Fibroblast of mammary gland (primary cell): ENCODE data around the gene VPS13D.

ENCODE experiments used
- DNase-seq: peaks from one replicate; pipeline ENCODE4 v3.0.0-alpha.2; 2010; ENCODE audit warnings: low read depth
- H3K4me3 ChIP-seq: 2 replicates; pipeline ENCODE4 v1.5.1; 2011; ENCODE audit warnings: low read depth, mild to moderate bottlenecking, low read length, moderate library complexity; ENCODE audit not compliant: control insufficient read depth
- TF ChIP-seq, protein P1 (sequence below): conservative IDR thresholded peaks from 2 replicates; pipeline ENCODE4 v1.5.1; 2011; ENCODE audit warnings: low read depth, low read length, inconsistent platforms; ENCODE audit not compliant: control insufficient read depth, insufficient read depth

The VPS13D gene

DNA sequence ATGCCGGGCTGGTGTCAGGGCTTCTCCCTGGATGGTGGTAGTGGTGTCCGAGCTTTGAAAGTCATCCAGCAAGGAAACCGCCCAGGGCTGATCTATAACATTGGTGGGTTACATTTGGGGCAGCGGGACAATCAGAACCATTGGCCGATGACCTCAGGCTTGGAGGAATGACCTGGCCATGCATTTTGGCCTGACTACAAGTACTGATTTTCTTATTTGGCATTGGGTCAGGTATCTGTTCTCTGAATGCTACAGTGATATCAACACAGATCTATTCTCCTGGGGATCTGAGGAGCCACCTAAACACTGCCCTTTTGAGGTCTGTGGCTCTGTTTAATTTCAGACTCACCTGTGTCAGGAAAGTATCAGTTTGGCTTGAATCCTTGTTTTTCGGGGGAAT is 128.7 kb downstream of the VPS13D start:
- no peak for DNase-seq
- H3K4me3 ChIP-seq, result no peak overlapping the region
- TF ChIP-seq, protein P1, sequence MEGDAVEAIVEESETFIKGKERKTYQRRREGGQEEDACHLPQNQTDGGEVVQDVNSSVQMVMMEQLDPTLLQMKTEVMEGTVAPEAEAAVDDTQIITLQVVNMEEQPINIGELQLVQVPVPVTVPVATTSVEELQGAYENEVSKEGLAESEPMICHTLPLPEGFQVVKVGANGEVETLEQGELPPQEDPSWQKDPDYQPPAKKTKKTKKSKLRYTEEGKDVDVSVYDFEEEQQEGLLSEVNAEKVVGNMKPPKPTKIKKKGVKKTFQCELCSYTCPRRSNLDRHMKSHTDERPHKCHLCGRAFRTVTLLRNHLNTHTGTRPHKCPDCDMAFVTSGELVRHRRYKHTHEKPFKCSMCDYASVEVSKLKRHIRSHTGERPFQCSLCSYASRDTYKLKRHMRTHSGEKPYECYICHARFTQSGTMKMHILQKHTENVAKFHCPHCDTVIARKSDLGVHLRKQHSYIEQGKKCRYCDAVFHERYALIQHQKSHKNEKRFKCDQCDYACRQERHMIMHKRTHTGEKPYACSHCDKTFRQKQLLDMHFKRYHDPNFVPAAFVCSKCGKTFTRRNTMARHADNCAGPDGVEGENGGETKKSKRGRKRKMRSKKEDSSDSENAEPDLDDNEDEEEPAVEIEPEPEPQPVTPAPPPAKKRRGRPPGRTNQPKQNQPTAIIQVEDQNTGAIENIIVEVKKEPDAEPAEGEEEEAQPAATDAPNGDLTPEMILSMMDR, result no peak

- no peak overlapping the region for H3K4me3 ChIP-seq
- TF ChIP-seq, protein P1, result no peak
- DNase-seq, result no peak
Measured at GRCh38 chr1:12359359-12360133, 129.7 kb downstream of the VPS13D start.

GRCh38 chr1:12368646-12369045 is 138.8 kb downstream of the VPS13D start:
- TF ChIP-seq, protein P1, result no peak
- H3K4me3 ChIP-seq, result no peak overlapping the region
- DNase-seq, result no peak

- no peak for DNase-seq
- TF ChIP-seq, protein P1, result no peak
- H3K4me3 ChIP-seq, result no peak overlapping the region
Measured at GRCh38 chr1:12369258-12369657, 139.4 kb downstream of the VPS13D start.

DNA sequence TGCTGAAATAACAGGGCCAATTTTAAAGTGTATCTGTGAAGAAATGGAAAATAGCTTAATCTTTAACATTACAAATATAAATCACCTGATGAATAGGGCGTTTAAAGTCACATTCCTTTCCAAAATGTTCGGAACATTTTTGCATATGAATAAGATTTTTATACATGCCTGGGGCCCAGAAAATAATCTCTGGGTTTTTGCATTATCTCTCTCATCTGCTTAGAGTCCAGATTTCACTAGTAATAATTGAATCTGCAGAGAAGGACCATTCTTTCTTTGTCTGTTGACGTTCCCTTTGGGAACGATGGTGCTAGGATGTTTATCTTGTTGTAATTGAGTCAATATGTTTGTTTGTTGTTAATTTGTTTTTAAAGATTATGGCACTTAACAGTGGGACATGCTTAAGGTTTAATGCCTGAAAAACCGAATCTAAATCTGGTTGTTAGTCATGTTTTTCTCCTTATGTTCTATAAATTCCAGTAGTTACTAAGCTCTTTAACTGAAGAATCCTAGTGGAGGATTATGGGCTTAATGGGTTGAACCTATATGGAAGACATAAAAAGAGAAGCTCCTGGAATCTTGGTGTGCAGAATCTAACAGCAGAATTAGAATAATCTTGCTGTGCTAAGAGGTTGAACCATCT is 140.6 kb downstream of the VPS13D start:
- no peak overlapping the region for H3K4me3 ChIP-seq
- TF ChIP-seq, protein P1, result no peak
- DNase-seq, result no peak

- TF ChIP-seq, protein P1, result no peak
- H3K4me3 ChIP-seq, result no peak overlapping the region
- no peak for DNase-seq
Measured at GRCh38 chr1:12371053-12371452, 141.2 kb downstream of the VPS13D start.
